ENCODE data around the gene SLC10A7.

GRCh38 chr4:146507632-146508031, 14.1 kb downstream of the SLC10A7 start:
- no peak for TF ChIP-seq CTCF (IDR thresholded peaks at IDR 0.05)
- TF ChIP-seq POLR2AphosphoS5 (IDR thresholded peaks at IDR 0.05): no peak
- TF ChIP-seq POLR2A (IDR thresholded peaks at IDR 0.05): no peak
